ENCODE results near the gene WBP2NL.

- no peak for TF ChIP-seq CREB5 (CRISPR knock-in tag; IDR thresholded peaks at IDR 0.05; ENCODE audit: low read depth)
- TF ChIP-seq PATZ1 (CRISPR knock-in tag; IDR thresholded peaks at IDR 0.05; ENCODE audit: borderline replicate concordance), result no peak
- no peak for TF ChIP-seq ARNTL (CRISPR knock-in tag; IDR thresholded peaks at IDR 0.05; ENCODE audit: borderline replicate concordance, low read depth)
- no peak for TF ChIP-seq ZFP3 (CRISPR knock-in tag; IDR thresholded peaks at IDR 0.05)
- no peak for TF ChIP-seq CSDC2 (CRISPR knock-in tag; IDR thresholded peaks at IDR 0.05)
- TF ChIP-seq ZNF8 (CRISPR knock-in tag; IDR thresholded peaks at IDR 0.05), result no peak
- no peak for TF ChIP-seq POU6F1 (CRISPR knock-in tag; IDR thresholded peaks at IDR 0.05; ENCODE audit: borderline replicate concordance, low read depth)
- TF ChIP-seq OSR1 (CRISPR knock-in tag; IDR thresholded peaks at IDR 0.05), result no peak
- no peak for TF ChIP-seq BACH2 (CRISPR knock-in tag; IDR thresholded peaks at IDR 0.05; ENCODE audit: borderline replicate concordance)
- TF ChIP-seq ESRRG (CRISPR knock-in tag; IDR thresholded peaks at IDR 0.05), result no peak
- TF ChIP-seq ISL1 (CRISPR knock-in tag; IDR thresholded peaks at IDR 0.05), result no peak
- TF ChIP-seq TSHZ2 (CRISPR knock-in tag; IDR thresholded peaks at IDR 0.05), result no peak
- TF ChIP-seq PPARA (CRISPR knock-in tag; IDR thresholded peaks at IDR 0.05; ENCODE audit: borderline replicate concordance), result no peak
Observed at GRCh38 chr22:41975299-41976069, 23.1 kb upstream of the WBP2NL start.
